ENCODE results near the gene TTC7B. TPM values are rescaled to one million over a fixed set of nuclear protein-coding genes. Genes with fewer than 3 reads are reported as not detected.

The TTC7B gene
- total RNA-seq, 1 experiment from 2014 or later: under 0.01 TPM

DNA sequence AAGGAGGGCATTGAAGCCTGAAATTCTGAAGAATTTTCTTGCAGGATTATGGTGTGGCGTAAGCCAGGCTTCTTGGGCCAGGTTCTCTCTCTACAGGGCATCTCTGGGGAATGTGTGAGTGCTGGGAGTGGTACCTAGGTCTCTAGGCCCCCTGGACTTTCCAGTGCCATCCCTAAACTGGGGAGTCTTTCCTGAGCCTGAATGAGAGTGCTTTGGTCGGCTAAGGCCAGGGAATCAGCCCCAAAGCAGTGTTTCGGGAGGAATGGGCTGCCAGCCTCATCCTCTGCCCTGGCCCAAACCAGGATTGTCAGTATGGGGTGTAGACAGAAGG, 325.5 kb downstream of the TTC7B start:
- Histone ChIP-seq H3K4me1 (ENCODE audit: low read length) (no peaks in the 10 kb centered on the region), H2AFZ (ENCODE audit: low read length) (no peak overlapping the region), H3K27ac (ENCODE audit: low read length) (no peak overlapping the region), H3K9ac (ENCODE audit: low read length) (no peak overlapping the region), H3K4me3 (ENCODE audit: low read length) (no peak overlapping the region), H3K4me2 (ENCODE audit: low read depth, low read length, poor library complexity, severe bottlenecking) (no peak overlapping the region), H3K27me3 (ENCODE audit: low read length) (no peaks in the 10 kb centered on the region), H3K9me3 (ENCODE audit: low read length) (no peaks in the 10 kb centered on the region), H3K36me3 (ENCODE audit: insufficient read depth, low read length) (no peaks in the 10 kb centered on the region), H3K79me2 (ENCODE audit: low read length) (no peaks in the 10 kb centered on the region), H4K20me1 (ENCODE audit: insufficient read depth, low read depth, low read length) (no peaks in the 10 kb centered on the region; the same call in 1 of the 2 replicates), H3K9me2 (replicated peaks; ENCODE audit: insufficient read depth, low read length) (no peaks in the 10 kb centered on the region; the same call in 1 of the 2 replicates)
- no peak for DNase-seq

DNA sequence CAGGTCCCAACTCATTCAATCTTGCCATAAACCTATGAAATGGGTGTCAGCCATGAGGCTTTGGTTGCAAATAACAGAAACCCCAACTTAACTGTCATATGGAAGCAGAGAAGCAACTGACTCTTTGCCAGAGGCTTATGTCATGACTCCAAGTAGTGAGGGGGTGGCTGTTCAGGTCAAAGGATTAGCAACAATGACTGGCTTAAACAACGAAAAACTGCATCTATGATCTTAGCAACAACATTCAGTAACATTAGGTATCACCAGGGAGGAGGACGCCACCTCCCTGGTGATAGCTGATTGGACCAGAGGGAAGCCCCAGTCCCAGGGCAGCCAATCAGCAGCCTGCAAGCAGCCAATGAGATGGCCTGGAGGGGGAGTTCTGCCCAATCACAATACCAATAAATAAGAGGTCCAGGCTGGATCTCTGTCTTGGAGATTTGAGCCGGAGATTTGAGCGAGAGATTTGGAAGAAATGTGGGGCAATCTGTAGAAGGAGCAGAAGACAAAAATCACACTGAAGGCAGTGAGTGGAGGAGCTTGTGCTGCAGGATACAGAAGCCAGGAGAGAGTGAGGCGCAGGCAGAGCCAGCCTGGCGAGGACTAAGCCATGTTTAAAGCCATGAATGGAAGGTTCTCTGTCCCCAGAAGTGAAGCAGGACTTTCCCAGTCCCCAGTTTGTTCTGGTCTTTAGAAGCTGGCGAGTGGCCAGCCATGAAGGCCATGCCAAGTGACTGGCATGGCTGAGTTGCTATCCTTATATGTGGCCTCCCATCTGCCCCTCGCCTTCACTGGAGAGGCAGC, 326.1 kb downstream of the TTC7B start:
- DNase-seq: peak; percentile 66
- no peak overlapping the region for H3K4me3 ChIP-seq (ENCODE audit: low read length)
- no peaks in the 10 kb centered on the region for H3K4me1 ChIP-seq (ENCODE audit: low read length)
- H3K9ac ChIP-seq (ENCODE audit: low read length): no peak overlapping the region
- H3K9me3 ChIP-seq (ENCODE audit: low read length): no peaks in the 10 kb centered on the region
- no peaks in the 10 kb centered on the region for H3K79me2 ChIP-seq (ENCODE audit: low read length)
- H4K20me1 ChIP-seq (ENCODE audit: insufficient read depth, low read depth, low read length): no peaks in the 10 kb centered on the region; the same call in 1 of the 2 replicates
- H3K27ac ChIP-seq (ENCODE audit: low read length): no peak overlapping the region
- no peaks in the 10 kb centered on the region; the same call in 1 of the 2 replicates for H3K9me2 ChIP-seq (replicated peaks; ENCODE audit: insufficient read depth, low read length)
- no peak overlapping the region for H2AFZ ChIP-seq (ENCODE audit: low read length)
- no peaks in the 10 kb centered on the region for H3K36me3 ChIP-seq (ENCODE audit: insufficient read depth, low read length)
- H3K27me3 ChIP-seq (ENCODE audit: low read length): no peaks in the 10 kb centered on the region
- H3K4me2 ChIP-seq (ENCODE audit: low read depth, low read length, poor library complexity, severe bottlenecking): no peak overlapping the region

DNA sequence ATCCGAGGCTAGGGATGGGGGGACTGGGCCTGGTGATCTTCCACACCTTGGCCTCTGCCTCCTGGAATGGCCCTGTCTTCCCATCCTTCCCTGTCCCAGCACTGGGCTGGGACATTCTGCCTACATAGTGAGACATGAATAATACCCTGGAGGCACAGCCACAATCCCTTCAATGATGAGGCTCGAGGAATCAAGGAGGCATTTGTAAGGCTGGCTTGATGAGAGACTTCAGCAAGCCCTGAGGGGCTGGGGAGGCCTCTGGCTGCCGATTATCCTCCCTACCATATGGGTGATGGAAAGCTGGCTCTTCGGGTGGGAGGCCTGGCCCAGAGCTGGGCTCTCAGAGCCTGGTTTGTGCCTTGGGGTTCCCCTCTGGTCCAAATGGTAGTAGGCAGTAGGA, 326.9 kb downstream of the TTC7B start:
- Histone ChIP-seq H4K20me1 (ENCODE audit: insufficient read depth, low read depth, low read length) (no peaks in the 10 kb centered on the region), H2AFZ (ENCODE audit: low read length) (no peak overlapping the region), H3K4me1 (ENCODE audit: low read length) (no peaks in the 10 kb centered on the region)

DNA sequence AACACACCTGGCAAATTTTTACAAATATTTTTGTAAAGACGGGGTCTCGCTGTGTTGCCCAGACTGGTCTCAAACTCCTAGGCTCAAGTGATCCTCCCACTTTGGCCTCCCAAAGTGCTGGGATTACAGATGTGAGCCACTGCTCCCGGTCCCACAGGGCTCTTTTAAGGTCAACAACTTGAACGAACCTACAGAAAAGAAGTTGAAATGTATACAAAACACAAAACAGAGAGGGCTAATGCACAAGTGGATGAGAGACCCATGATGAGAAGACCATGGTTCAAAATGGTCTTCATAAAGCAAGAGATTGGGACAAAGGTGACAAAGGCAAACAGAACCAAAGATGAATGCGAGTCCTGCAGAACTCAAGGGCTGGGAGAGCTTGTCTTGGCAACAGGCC, 328.0 kb downstream of the TTC7B start:
- H3K79me2 ChIP-seq (ENCODE audit: low read length): no peaks in the 10 kb centered on the region
- H4K20me1 ChIP-seq (ENCODE audit: insufficient read depth, low read depth, low read length): no peaks in the 10 kb centered on the region
- H3K4me2 ChIP-seq (ENCODE audit: low read depth, low read length, poor library complexity, severe bottlenecking): no peak overlapping the region
- no peaks in the 10 kb centered on the region for H3K9me3 ChIP-seq (ENCODE audit: low read length)
- no peaks in the 10 kb centered on the region for H3K4me1 ChIP-seq (ENCODE audit: low read length)
- H2AFZ ChIP-seq (ENCODE audit: low read length): no peak overlapping the region
- H3K4me3 ChIP-seq (ENCODE audit: low read length): no peak overlapping the region
- no peaks in the 10 kb centered on the region for H3K9me2 ChIP-seq (replicated peaks; ENCODE audit: insufficient read depth, low read length)
- no peak overlapping the region for H3K27ac ChIP-seq (ENCODE audit: low read length)
- no peak overlapping the region for H3K9ac ChIP-seq (ENCODE audit: low read length)
- no peaks in the 10 kb centered on the region for H3K36me3 ChIP-seq (ENCODE audit: insufficient read depth, low read length)
- no peaks in the 10 kb centered on the region for H3K27me3 ChIP-seq (ENCODE audit: low read length)
- no peak for DNase-seq

More for the DNA sequence above, 326.9 kb downstream of the TTC7B start:
- DNase-seq: no peak
- H3K27me3 ChIP-seq (ENCODE audit: low read length): no peaks in the 10 kb centered on the region
- H3K27ac ChIP-seq (ENCODE audit: low read length): no peak overlapping the region
- H3K9ac ChIP-seq (ENCODE audit: low read length): no peak overlapping the region
- H3K4me2 ChIP-seq (ENCODE audit: low read depth, low read length, poor library complexity, severe bottlenecking): no peak overlapping the region
- H3K4me3 ChIP-seq (ENCODE audit: low read length): no peak overlapping the region
- H3K9me3 ChIP-seq (ENCODE audit: low read length): no peaks in the 10 kb centered on the region
- H3K36me3 ChIP-seq (ENCODE audit: insufficient read depth, low read length): no peaks in the 10 kb centered on the region
- H3K79me2 ChIP-seq (ENCODE audit: low read length): no peaks in the 10 kb centered on the region
- no peaks in the 10 kb centered on the region for H3K9me2 ChIP-seq (replicated peaks; ENCODE audit: insufficient read depth, low read length)

DNA sequence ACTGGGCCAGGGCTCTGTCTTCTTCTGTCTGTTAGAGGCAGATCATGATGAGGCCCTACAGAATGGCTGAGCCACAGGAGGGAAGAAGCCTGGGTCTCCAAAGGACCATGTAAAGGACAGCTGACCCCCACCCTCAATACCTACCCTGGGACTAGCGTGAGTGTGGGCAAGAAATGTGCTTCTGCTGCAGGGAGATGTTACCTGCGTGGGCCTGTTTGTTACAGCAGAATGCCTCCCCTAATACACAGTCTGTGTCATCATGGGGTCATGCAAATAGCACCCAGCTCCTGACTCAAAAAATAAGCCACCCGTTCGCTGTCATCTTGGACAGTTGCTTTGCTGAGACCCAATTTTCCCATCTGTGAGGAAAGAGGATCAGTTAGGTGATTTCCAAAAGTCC, 328.8 kb downstream of the TTC7B start:
- no peaks in the 10 kb centered on the region for H4K20me1 ChIP-seq (ENCODE audit: insufficient read depth, low read depth, low read length)
- no peak overlapping the region for H3K9ac ChIP-seq (ENCODE audit: low read length)

DNA sequence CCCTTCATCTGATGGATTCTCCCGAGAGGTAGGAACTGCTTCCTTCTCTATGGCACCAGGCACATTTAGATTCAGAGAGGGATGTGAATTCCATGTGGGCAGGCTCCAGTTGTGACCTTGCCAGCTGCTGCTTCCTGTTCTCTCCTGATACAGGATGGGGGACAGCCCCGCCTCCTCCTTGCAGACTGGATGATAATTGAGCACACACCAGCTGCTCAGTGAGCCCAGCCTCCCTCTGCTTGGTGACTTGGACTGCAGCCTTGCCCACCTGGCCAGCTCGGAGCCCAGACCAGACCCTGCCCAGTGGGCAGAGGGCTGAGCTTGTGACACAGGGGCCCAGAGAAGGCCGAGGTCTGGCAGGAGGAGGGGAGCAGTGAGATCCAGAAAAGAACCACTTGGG, 329.2 kb downstream of the TTC7B start:
- Histone ChIP-seq H3K9me3 (ENCODE audit: low read length) (no peaks in the 10 kb centered on the region), H3K36me3 (ENCODE audit: insufficient read depth, low read length) (no peaks in the 10 kb centered on the region), H3K4me1 (ENCODE audit: low read length) (no peaks in the 10 kb centered on the region), H2AFZ (ENCODE audit: low read length) (no peak overlapping the region), H3K27ac (ENCODE audit: low read length) (no peak overlapping the region), H3K4me3 (ENCODE audit: low read length) (no peak overlapping the region), H3K9me2 (replicated peaks; ENCODE audit: insufficient read depth, low read length) (no peaks in the 10 kb centered on the region), H3K9ac (ENCODE audit: low read length) (no peak overlapping the region), H3K79me2 (ENCODE audit: low read length) (no peaks in the 10 kb centered on the region), H4K20me1 (ENCODE audit: insufficient read depth, low read depth, low read length) (no peaks in the 10 kb centered on the region), H3K27me3 (ENCODE audit: low read length) (no peaks in the 10 kb centered on the region), H3K4me2 (ENCODE audit: low read depth, low read length, poor library complexity, severe bottlenecking) (no peak overlapping the region)
- no peak for DNase-seq

More for the DNA sequence above, 328.8 kb downstream of the TTC7B start:
- no peak for DNase-seq
- no peaks in the 10 kb centered on the region for H3K79me2 ChIP-seq (ENCODE audit: low read length)
- H3K9me2 ChIP-seq (replicated peaks; ENCODE audit: insufficient read depth, low read length): no peaks in the 10 kb centered on the region
- no peaks in the 10 kb centered on the region for H3K27me3 ChIP-seq (ENCODE audit: low read length)
- no peaks in the 10 kb centered on the region for H3K36me3 ChIP-seq (ENCODE audit: insufficient read depth, low read length)
- no peaks in the 10 kb centered on the region for H3K9me3 ChIP-seq (ENCODE audit: low read length)
- H3K4me1 ChIP-seq (ENCODE audit: low read length): no peaks in the 10 kb centered on the region
- H3K4me3 ChIP-seq (ENCODE audit: low read length): no peak overlapping the region
- H3K4me2 ChIP-seq (ENCODE audit: low read depth, low read length, poor library complexity, severe bottlenecking): no peak overlapping the region
- H3K27ac ChIP-seq (ENCODE audit: low read length): no peak overlapping the region
- H2AFZ ChIP-seq (ENCODE audit: low read length): no peak overlapping the region

DNA sequence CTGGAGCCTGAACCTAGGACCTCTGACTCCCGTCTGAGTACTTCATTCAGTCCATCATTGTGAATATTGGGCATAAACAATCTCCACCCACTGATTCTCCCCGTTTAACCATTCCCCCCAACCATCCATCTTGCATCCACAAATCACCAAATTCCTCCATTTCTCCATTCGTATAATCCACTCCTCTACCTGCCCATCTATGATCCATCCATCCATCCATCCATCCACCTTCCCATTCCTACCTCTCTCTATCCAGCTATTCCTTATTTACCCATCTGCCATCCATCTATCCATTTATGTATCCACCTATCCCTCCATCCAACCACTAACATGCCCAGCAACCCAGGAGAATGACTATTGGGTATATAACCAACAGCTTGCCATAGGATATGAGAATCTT, 331.9 kb downstream of the TTC7B start:
- no peak overlapping the region for H3K9ac ChIP-seq (ENCODE audit: low read length)
- no peaks in the 10 kb centered on the region for H3K79me2 ChIP-seq (ENCODE audit: low read length)
- no peaks in the 10 kb centered on the region for H3K4me1 ChIP-seq (ENCODE audit: low read length)
- H3K36me3 ChIP-seq (ENCODE audit: insufficient read depth, low read length): no peaks in the 10 kb centered on the region
- H3K4me2 ChIP-seq (ENCODE audit: low read depth, low read length, poor library complexity, severe bottlenecking): no peak overlapping the region
- H2AFZ ChIP-seq (ENCODE audit: low read length): no peak overlapping the region
- no peak overlapping the region for H3K4me3 ChIP-seq (ENCODE audit: low read length)
- H3K27me3 ChIP-seq (ENCODE audit: low read length): no peaks in the 10 kb centered on the region
- no peaks in the 10 kb centered on the region for H3K9me2 ChIP-seq (replicated peaks; ENCODE audit: insufficient read depth, low read length)
- no peak for DNase-seq
- no peaks in the 10 kb centered on the region for H4K20me1 ChIP-seq (ENCODE audit: insufficient read depth, low read depth, low read length)
- H3K9me3 ChIP-seq (ENCODE audit: low read length): no peaks in the 10 kb centered on the region
- H3K27ac ChIP-seq (ENCODE audit: low read length): no peak overlapping the region

DNA sequence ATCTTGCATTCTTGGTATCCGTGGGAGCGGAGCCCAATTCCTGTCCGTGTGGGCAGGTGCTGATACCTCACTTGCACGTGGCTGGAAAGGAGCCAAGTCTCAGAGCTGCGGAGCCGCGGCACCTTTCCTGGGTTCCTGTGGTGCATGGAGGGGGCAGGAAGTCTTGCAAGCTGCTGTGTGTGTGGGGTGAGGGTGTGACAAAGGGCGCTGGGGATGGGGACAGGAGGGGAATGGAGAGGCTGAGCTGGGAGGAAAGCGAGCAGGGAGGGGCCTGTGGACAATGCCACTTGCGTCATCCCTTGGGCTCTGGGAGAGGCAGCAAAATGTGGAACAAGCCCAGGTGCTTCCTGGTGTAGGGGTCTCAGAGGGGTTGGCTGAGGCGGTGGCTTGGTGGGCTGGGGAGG, 332.7 kb downstream of the TTC7B start:
- H4K20me1 ChIP-seq (ENCODE audit: insufficient read depth, low read depth, low read length): no peaks in the 10 kb centered on the region
- H3K4me2 ChIP-seq (ENCODE audit: low read depth, low read length, poor library complexity, severe bottlenecking): no peak overlapping the region
- H3K4me1 ChIP-seq (ENCODE audit: low read length): no peaks in the 10 kb centered on the region
- H3K27me3 ChIP-seq (ENCODE audit: low read length): no peaks in the 10 kb centered on the region
- no peak overlapping the region for H3K27ac ChIP-seq (ENCODE audit: low read length)
- no peak for DNase-seq
- no peaks in the 10 kb centered on the region for H3K9me2 ChIP-seq (replicated peaks; ENCODE audit: insufficient read depth, low read length)
- no peak overlapping the region for H2AFZ ChIP-seq (ENCODE audit: low read length)
- H3K4me3 ChIP-seq (ENCODE audit: low read length): no peak overlapping the region
- H3K79me2 ChIP-seq (ENCODE audit: low read length): no peaks in the 10 kb centered on the region
- no peak overlapping the region for H3K9ac ChIP-seq (ENCODE audit: low read length)
- no peaks in the 10 kb centered on the region for H3K36me3 ChIP-seq (ENCODE audit: insufficient read depth, low read length)
- no peaks in the 10 kb centered on the region for H3K9me3 ChIP-seq (ENCODE audit: low read length)
